ENCODE measurements around the gene CAPN14. TPM values are rescaled to one million over a fixed set of nuclear protein-coding genes. Genes with fewer than 3 reads are reported as not detected.

The CAPN14 gene
- polyA plus RNA-seq, 1 donor: 0.13 TPM

GRCh38 chr2:31171142-31171541, 46.2 kb downstream of the CAPN14 start:
- Histone ChIP-seq H3K4me1 (ENCODE audit: control insufficient read depth, insufficient read depth, low read length) (no peaks in the 10 kb centered on the region), H3K4me3 (ENCODE audit: low read length) (no peak overlapping the region), H3K27me3 (ENCODE audit: control insufficient read depth, insufficient read depth, low read length) (peaks cover 3% of the 10 kb centered on the region), H3K27ac (ENCODE audit: low read length) (no peak overlapping the region), H3K36me3 (ENCODE audit: control insufficient read depth, insufficient read depth, low read length) (no peaks in the 10 kb centered on the region), H3K9me3 (ENCODE audit: control insufficient read depth, low read depth, low read length) (no peaks in the 10 kb centered on the region)
- no peak for DNase-seq
- 92% methylated on average over 2 of the region's 4 CpGs for WGBS (ENCODE audit: insufficient coverage, low lambda C conversion rate)

GRCh38 chr2:31170071-31170698, 47.1 kb downstream of the CAPN14 start:
- Histone ChIP-seq H3K27ac (ENCODE audit: low read length) (no peak overlapping the region), H3K9me3 (ENCODE audit: control insufficient read depth, low read depth, low read length) (no peaks in the 10 kb centered on the region), H3K27me3 (ENCODE audit: control insufficient read depth, insufficient read depth, low read length) (peaks cover 3% of the 10 kb centered on the region), H3K4me1 (ENCODE audit: control insufficient read depth, insufficient read depth, low read length) (no peaks in the 10 kb centered on the region), H3K36me3 (ENCODE audit: control insufficient read depth, insufficient read depth, low read length) (no peaks in the 10 kb centered on the region), H3K4me3 (ENCODE audit: low read length) (no peak overlapping the region)
- WGBS (ENCODE audit: insufficient coverage, low lambda C conversion rate): no CpG with 5 or more reads among the region's 4 CpGs
- peak; percentile 37 to 46 for DNase-seq

GRCh38 chr2:31168291-31168690, 49.0 kb downstream of the CAPN14 start:
- WGBS (ENCODE audit: insufficient coverage, low lambda C conversion rate): no CpG with 5 or more reads among the region's 6 CpGs
- no peaks in the 10 kb centered on the region for H3K4me1 ChIP-seq (ENCODE audit: control insufficient read depth, insufficient read depth, low read length)
- H3K36me3 ChIP-seq (ENCODE audit: control insufficient read depth, insufficient read depth, low read length): no peaks in the 10 kb centered on the region
- no peak overlapping the region for H3K4me3 ChIP-seq (ENCODE audit: low read length)
- H3K27me3 ChIP-seq (ENCODE audit: control insufficient read depth, insufficient read depth, low read length): peaks cover 5% of the 10 kb centered on the region
- H3K9me3 ChIP-seq (ENCODE audit: control insufficient read depth, low read depth, low read length): no peaks in the 10 kb centered on the region
- H3K27ac ChIP-seq (ENCODE audit: low read length): no peak overlapping the region
- DNase-seq: no peak

GRCh38 chr2:31166925-31167324, 50.4 kb downstream of the CAPN14 start:
- Histone ChIP-seq H3K36me3 (ENCODE audit: control insufficient read depth, insufficient read depth, low read length) (no peaks in the 10 kb centered on the region), H3K27me3 (ENCODE audit: control insufficient read depth, insufficient read depth, low read length) (peaks cover 13% of the 10 kb centered on the region), H3K4me3 (ENCODE audit: low read length) (no peak overlapping the region), H3K9me3 (ENCODE audit: control insufficient read depth, low read depth, low read length) (no peaks in the 10 kb centered on the region), H3K4me1 (ENCODE audit: control insufficient read depth, insufficient read depth, low read length) (no peaks in the 10 kb centered on the region), H3K27ac (ENCODE audit: low read length) (no peak overlapping the region)
- WGBS (ENCODE audit: insufficient coverage, low lambda C conversion rate): no CpG with 5 or more reads among the region's 1 CpG
- DNase-seq: no peak

- Histone ChIP-seq H3K27ac (ENCODE audit: low read length) (no peak overlapping the region), H3K4me1 (ENCODE audit: control insufficient read depth, insufficient read depth, low read length) (no peaks in the 10 kb centered on the region), H3K36me3 (ENCODE audit: control insufficient read depth, insufficient read depth, low read length) (no peaks in the 10 kb centered on the region), H3K4me3 (ENCODE audit: low read length) (no peak overlapping the region), H3K9me3 (ENCODE audit: control insufficient read depth, low read depth, low read length) (no peaks in the 10 kb centered on the region), H3K27me3 (ENCODE audit: control insufficient read depth, insufficient read depth, low read length) (peaks cover 9% of the 10 kb centered on the region)
- no peak for DNase-seq
- 80% methylated on average over 1 of the region's 6 CpGs for WGBS (ENCODE audit: insufficient coverage, low lambda C conversion rate)
Measured at GRCh38 chr2:31163011-31163539, 54.2 kb downstream of the CAPN14 start.

GRCh38 chr2:31161637-31162036, 55.7 kb downstream of the CAPN14 start:
- DNase-seq: no peak
- H3K36me3 ChIP-seq (ENCODE audit: control insufficient read depth, insufficient read depth, low read length): no peaks in the 10 kb centered on the region
- no peaks in the 10 kb centered on the region for H3K4me1 ChIP-seq (ENCODE audit: control insufficient read depth, insufficient read depth, low read length)
- H3K9me3 ChIP-seq (ENCODE audit: control insufficient read depth, low read depth, low read length): no peaks in the 10 kb centered on the region
- peaks cover 9% of the 10 kb centered on the region for H3K27me3 ChIP-seq (ENCODE audit: control insufficient read depth, insufficient read depth, low read length)
- WGBS (ENCODE audit: insufficient coverage, low lambda C conversion rate): 100% methylated on average over 1 of the region's 6 CpGs
- H3K27ac ChIP-seq (ENCODE audit: low read length): no peak overlapping the region
- no peak overlapping the region for H3K4me3 ChIP-seq (ENCODE audit: low read length)

GRCh38 chr2:31151501-31151900, 65.8 kb downstream of the CAPN14 start:
- Histone ChIP-seq H3K9me3 (ENCODE audit: control insufficient read depth, low read depth, low read length) (no peaks in the 10 kb centered on the region), H3K27me3 (ENCODE audit: control insufficient read depth, insufficient read depth, low read length) (peaks cover 18% of the 10 kb centered on the region), H3K36me3 (ENCODE audit: control insufficient read depth, insufficient read depth, low read length) (no peaks in the 10 kb centered on the region), H3K4me1 (ENCODE audit: control insufficient read depth, insufficient read depth, low read length) (no peaks in the 10 kb centered on the region), H3K4me3 (ENCODE audit: low read length) (no peak overlapping the region), H3K27ac (ENCODE audit: low read length) (no peak overlapping the region)
- 100% methylated on average over 2 of the region's 6 CpGs for WGBS (ENCODE audit: insufficient coverage, low lambda C conversion rate)
- no peak for DNase-seq

GRCh38 chr2:31150120-31150670, 67.1 kb downstream of the CAPN14 start:
- no peak overlapping the region for H3K27ac ChIP-seq (ENCODE audit: low read length)
- no peaks in the 10 kb centered on the region for H3K9me3 ChIP-seq (ENCODE audit: control insufficient read depth, low read depth, low read length)
- H3K4me3 ChIP-seq (ENCODE audit: low read length): no peak overlapping the region
- no peaks in the 10 kb centered on the region for H3K36me3 ChIP-seq (ENCODE audit: control insufficient read depth, insufficient read depth, low read length)
- no peaks in the 10 kb centered on the region for H3K4me1 ChIP-seq (ENCODE audit: control insufficient read depth, insufficient read depth, low read length)
- H3K27me3 ChIP-seq (ENCODE audit: control insufficient read depth, insufficient read depth, low read length): peaks cover 19% of the 10 kb centered on the region
- WGBS (ENCODE audit: insufficient coverage, low lambda C conversion rate): no CpG with 5 or more reads among the region's 6 CpGs
- DNase-seq: no peak

- no peaks in the 10 kb centered on the region for H3K36me3 ChIP-seq (ENCODE audit: control insufficient read depth, insufficient read depth, low read length)
- WGBS (ENCODE audit: insufficient coverage, low lambda C conversion rate): no CpG with 5 or more reads among the region's 2 CpGs
- no peak overlapping the region for H3K4me3 ChIP-seq (ENCODE audit: low read length)
Measured at GRCh38 chr2:31148514-31148913, 68.8 kb downstream of the CAPN14 start.

GRCh38 chr2:31147645-31148044, 69.7 kb downstream of the CAPN14 start:
- H3K4me3 ChIP-seq (ENCODE audit: low read length): no peak overlapping the region
- no peaks in the 10 kb centered on the region for H3K9me3 ChIP-seq (ENCODE audit: control insufficient read depth, low read depth, low read length)
- H3K36me3 ChIP-seq (ENCODE audit: control insufficient read depth, insufficient read depth, low read length): no peaks in the 10 kb centered on the region
- no peak overlapping the region for H3K27ac ChIP-seq (ENCODE audit: low read length)
- DNase-seq: no peak
- H3K27me3 ChIP-seq (ENCODE audit: control insufficient read depth, insufficient read depth, low read length): peaks cover 28% of the 10 kb centered on the region
- WGBS (ENCODE audit: insufficient coverage, low lambda C conversion rate): no CpG with 5 or more reads among the region's 5 CpGs
- H3K4me1 ChIP-seq (ENCODE audit: control insufficient read depth, insufficient read depth, low read length): no peaks in the 10 kb centered on the region

More at GRCh38 chr2:31148514-31148913, 68.8 kb downstream of the CAPN14 start:
- peaks cover 24% of the 10 kb centered on the region for H3K27me3 ChIP-seq (ENCODE audit: control insufficient read depth, insufficient read depth, low read length)
- no peaks in the 10 kb centered on the region for H3K4me1 ChIP-seq (ENCODE audit: control insufficient read depth, insufficient read depth, low read length)
- no peaks in the 10 kb centered on the region for H3K9me3 ChIP-seq (ENCODE audit: control insufficient read depth, low read depth, low read length)
- DNase-seq: no peak
- no peak overlapping the region for H3K27ac ChIP-seq (ENCODE audit: low read length)

- Histone ChIP-seq H3K36me3 (ENCODE audit: control insufficient read depth, insufficient read depth, low read length) (no peaks in the 10 kb centered on the region), H3K4me1 (ENCODE audit: control insufficient read depth, insufficient read depth, low read length) (no peaks in the 10 kb centered on the region), H3K27me3 (ENCODE audit: control insufficient read depth, insufficient read depth, low read length) (peaks cover 59% of the 10 kb centered on the region), H3K4me3 (ENCODE audit: low read length) (no peak overlapping the region), H3K9me3 (ENCODE audit: control insufficient read depth, low read depth, low read length) (peaks cover 3% of the 10 kb centered on the region), H3K27ac (ENCODE audit: low read length) (no peak overlapping the region)
- 50% methylated on average over 1 of the region's 3 CpGs for WGBS (ENCODE audit: insufficient coverage, low lambda C conversion rate)
- DNase-seq: no peak
Measured at GRCh38 chr2:31142110-31142509, 75.2 kb downstream of the CAPN14 start.
